ENCODE results near the gene HABP2. TPM values are rescaled to one million over a fixed set of nuclear protein-coding genes. Genes with fewer than 3 reads are reported as not detected.

Gene HABP2
- total RNA-seq, 6 experiments from 2014 or later: 162 to 705 (median 372) TPM

DNA sequence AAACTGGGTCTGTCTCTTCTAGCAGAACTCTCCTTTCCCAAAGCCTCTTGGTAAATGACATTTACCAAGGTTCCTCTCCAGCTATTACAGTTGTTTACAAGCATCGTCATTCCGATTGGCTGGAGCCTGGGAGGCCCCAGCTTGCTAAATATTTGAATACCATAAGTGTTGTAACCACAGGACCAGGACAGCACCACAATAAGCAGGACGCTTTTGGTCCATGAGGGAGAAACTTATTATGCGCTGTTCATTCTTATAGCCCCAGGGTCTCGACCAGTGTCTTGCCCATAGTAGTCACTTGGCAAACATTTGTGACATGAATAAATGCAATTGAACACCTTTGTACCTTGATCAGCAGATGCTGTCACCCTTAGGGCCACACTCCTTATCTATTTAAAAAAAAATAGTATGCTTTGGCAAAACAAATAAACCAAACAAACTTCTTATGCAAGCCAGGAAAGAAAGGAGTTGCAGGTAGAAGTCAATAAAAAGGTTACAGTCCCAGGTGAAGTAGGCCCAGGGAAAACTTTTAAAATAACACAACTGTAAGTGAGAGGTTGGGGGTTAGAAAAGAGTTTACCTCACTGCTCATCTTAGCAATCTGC lies 78.2 kb downstream of the HABP2 start:
- no peaks in the 10 kb centered on the region for H3K9me3 ChIP-seq
- DNase-seq (no peak), ATAC-seq (peak; percentile 78 to 82 (median 80))
- no peak overlapping the region for H3K4me3 ChIP-seq
- H3K27me3 ChIP-seq: no peaks in the 10 kb centered on the region
- no peaks in the 10 kb centered on the region for H3K36me3 ChIP-seq
- 31% methylated on average over 5 of the region's 5 CpGs for whole genome bisulfite sequencing (ENCODE audit: insufficient coverage, low coverage, low lambda C conversion rate, missing lambda C conversion rate)
- intact Hi-C loops (cut with DNase I): no loop called here
- peak overlapping the region in 2 of 3 donors; percentile 34 to 56 for H3K27ac ChIP-seq
- peaks cover 0 to 27% (median 11%) of the 10 kb centered on the region in 4 donors for H3K4me1 ChIP-seq
- TF ChIP-seq CTCF (IDR thresholded peaks at IDR 0.05) (no peak), POLR2A (IDR thresholded peaks at IDR 0.05) (no peak)

- peak in 3 of 4 donors; percentile 8 to 21 (median 11) for ATAC-seq
- no peaks in the 10 kb centered on the region for H3K27me3 ChIP-seq
- H3K36me3 ChIP-seq: no peaks in the 10 kb centered on the region
- H3K27ac ChIP-seq: peak overlapping the region in 2 of 3 donors; percentile 34 to 56
- peaks cover 0 to 27% (median 11%) of the 10 kb centered on the region in 4 donors for H3K4me1 ChIP-seq
- intact Hi-C loops (cut with DNase I): no loop called here
- TF ChIP-seq CTCF (IDR thresholded peaks at IDR 0.05): no peak
- TF ChIP-seq POLR2A (IDR thresholded peaks at IDR 0.05): no peak
- no peak for DNase-seq
- 36% methylated on average over 6 of the region's 6 CpGs for WGBS (ENCODE audit: insufficient coverage, low coverage, low lambda C conversion rate, missing lambda C conversion rate)
- H3K4me3 ChIP-seq: no peak overlapping the region
- H3K9me3 ChIP-seq: no peaks in the 10 kb centered on the region
Measured at GRCh38 chr10:113631684-113632367, 79.0 kb downstream of the HABP2 start.

Other genes with a start within 250 kb of the HABP2 start
- gene NRAP, start 111.0 kb downstream of the HABP2 start, total RNA-seq: 1 to 10 TPM in 1 of 6 experiments, under 1 TPM in 4, not detected in 1; 0.07 to 1.9 (median 0.22) TPM
- gene CASP7, start 126.9 kb downstream of the HABP2 start, total RNA-seq: 10 to 100 TPM in 5 of 6 experiments, 1 to 10 TPM in 1; 9.5 to 24.7 (median 12.4) TPM
- gene PLEKHS1, start 198.6 kb downstream of the HABP2 start, total RNA-seq: not detected